ENCODE results near the gene COPG1.

The COPG1 gene

GRCh38 chr3:129315223-129315997 is 66.0 kb downstream of the COPG1 start:
- peak; percentile 45 to 47 for DNase-seq

GRCh38 chr3:129315998-129316247 is 66.5 kb downstream of the COPG1 start:
- DNase-seq: no peak

GRCh38 chr3:129316248-129317013 is 67.0 kb downstream of the COPG1 start:
- DNase-seq: peak; percentile 95

- peak in 1 of 2 experiments; percentile 9 for DNase-seq
These were observed 67.8 kb downstream of the COPG1 start for GRCh38 chr3:129317014-129317771.

GRCh38 chr3:129317848-129318247 is 68.4 kb downstream of the COPG1 start:
- no peak for DNase-seq

GRCh38 chr3:129318921-129319320 is 69.5 kb downstream of the COPG1 start:
- no peak for DNase-seq

- no peak for DNase-seq
These were observed 70.9 kb downstream of the COPG1 start for GRCh38 chr3:129320261-129320660.

- DNase-seq: no peak
These were observed 71.5 kb downstream of the COPG1 start for GRCh38 chr3:129320825-129321487.

- no peak for DNase-seq
These were observed 72.5 kb downstream of the COPG1 start for GRCh38 chr3:129321887-129322286.

- no peak for DNase-seq
These were observed 74.4 kb downstream of the COPG1 start for GRCh38 chr3:129323651-129324294.

- no peak for DNase-seq
These were observed 75.4 kb downstream of the COPG1 start for GRCh38 chr3:129324855-129325254.

- no peak for DNase-seq
These were observed 76.0 kb downstream of the COPG1 start for GRCh38 chr3:129325383-129325782.

- DNase-seq: no peak
These were observed 76.7 kb downstream of the COPG1 start for GRCh38 chr3:129326138-129326537.

GRCh38 chr3:129326595-129326994 is 77.2 kb downstream of the COPG1 start:
- no peak for DNase-seq
